Large intestine (tissue), 3 donors: Measurements from ENCODE around the gene DCAF11. TPM values are rescaled to one million over a fixed set of nuclear protein-coding genes. Genes with fewer than 3 reads are reported as not detected.

Experiments
- DNase-seq, 2 donors: peaks; one replicate each; pipeline versions ENCODE4 v3.0.0 to v3.0.0-alpha.2; 2013
- H3K27ac ChIP-seq: one replicate; pipeline ENCODE4 v1.5.1; 2013; ENCODE audit warnings: low read length
- H3K27me3 ChIP-seq: 2 replicates; pipeline ENCODE4 v1.6.1; 2013; ENCODE audit warnings: low read length; ENCODE audit not compliant: control insufficient read depth, insufficient read depth
- H3K36me3 ChIP-seq: 2 replicates; pipeline ENCODE4 v1.6.1; 2013; ENCODE audit warnings: low read length; ENCODE audit not compliant: control insufficient read depth, insufficient read depth
- H3K4me1 ChIP-seq: one replicate; pipeline ENCODE4 v1.6.1; 2013; ENCODE audit warnings: low read length; ENCODE audit not compliant: control insufficient read depth, insufficient read depth
- H3K4me3 ChIP-seq: one replicate; pipeline ENCODE4 v1.5.1; 2013; ENCODE audit warnings: low read length
- H3K9me3 ChIP-seq: one replicate; pipeline ENCODE4 v1.6.1; 2013; ENCODE audit warnings: mild to moderate bottlenecking, low read depth, low read length, moderate library complexity; ENCODE audit not compliant: control insufficient read depth
- WGBS: methylation state at CpG from one replicate; pipeline ENCODE4 v1.1.5; 2013; ENCODE audit warnings: low lambda C conversion rate; ENCODE audit not compliant: insufficient coverage; 5-methylcytosine and 5-hydroxymethylcytosine counted together
- polyA plus RNA-seq: library from polyadenylated mRNA; unstranded; fragments of 120-200 nt; gene quantifications from one replicate; pipeline ENCODE4 v1.2.1, GENCODE V29; 2013

DCAF11 gene
- polyA plus RNA-seq, 1 donor: 98.9 TPM

GRCh38 chr14:24150567-24150966 is 36.0 kb downstream of the DCAF11 start:
- Histone ChIP-seq H3K27ac (no peak overlapping the region), H3K36me3 (peaks cover 58% of the 10 kb centered on the region), H3K9me3 (no peaks in the 10 kb centered on the region), H3K27me3 (no peaks in the 10 kb centered on the region), H3K4me3 (no peak overlapping the region), H3K4me1 (peaks cover 15% of the 10 kb centered on the region)
- no CpG with 5 or more reads among the region's 9 CpGs for WGBS
- DNase-seq: no peak

- H3K4me3 ChIP-seq: no peak overlapping the region
- no peak for DNase-seq
- peaks cover 11% of the 10 kb centered on the region for H3K4me1 ChIP-seq
- WGBS: no CpG with 5 or more reads among the region's 9 CpGs
- H3K36me3 ChIP-seq: peaks cover 62% of the 10 kb centered on the region
- no peak overlapping the region for H3K27ac ChIP-seq
- no peaks in the 10 kb centered on the region for H3K27me3 ChIP-seq
- no peaks in the 10 kb centered on the region for H3K9me3 ChIP-seq
These were observed 36.4 kb downstream of the DCAF11 start for GRCh38 chr14:24150993-24151392.

- no peaks in the 10 kb centered on the region for H3K27me3 ChIP-seq
- H3K9me3 ChIP-seq: no peaks in the 10 kb centered on the region
- peaks cover 66% of the 10 kb centered on the region for H3K36me3 ChIP-seq
- no peak for DNase-seq
- no CpG with 5 or more reads among the region's 16 CpGs for WGBS
- H3K4me1 ChIP-seq: peaks cover 9% of the 10 kb centered on the region
- no peak overlapping the region for H3K4me3 ChIP-seq
- no peak overlapping the region for H3K27ac ChIP-seq
These were observed 37.0 kb downstream of the DCAF11 start for GRCh38 chr14:24151404-24152080.

- no CpG with 5 or more reads among the region's 10 CpGs for WGBS
- Histone ChIP-seq H3K27me3 (no peaks in the 10 kb centered on the region), H3K4me3 (no peak overlapping the region), H3K27ac (no peak overlapping the region), H3K4me1 (peaks cover 4% of the 10 kb centered on the region), H3K9me3 (no peaks in the 10 kb centered on the region), H3K36me3 (peaks cover 76% of the 10 kb centered on the region)
- no peak for DNase-seq
These were observed 40.5 kb downstream of the DCAF11 start for GRCh38 chr14:24155100-24155499.

GRCh38 chr14:24156840-24157239 is 42.3 kb downstream of the DCAF11 start:
- DNase-seq: no peak
- Histone ChIP-seq H3K4me3 (no peak overlapping the region), H3K27ac (no peak overlapping the region), H3K9me3 (no peaks in the 10 kb centered on the region), H3K36me3 (peaks cover 65% of the 10 kb centered on the region), H3K27me3 (no peaks in the 10 kb centered on the region), H3K4me1 (peaks cover 14% of the 10 kb centered on the region)
- WGBS: 100% methylated on average over 1 of the region's 1 CpG

- no CpG with 5 or more reads among the region's 12 CpGs for WGBS
- Histone ChIP-seq H3K27me3 (no peaks in the 10 kb centered on the region), H3K9me3 (no peaks in the 10 kb centered on the region), H3K4me3 (no peak overlapping the region), H3K4me1 (peaks cover 19% of the 10 kb centered on the region), H3K36me3 (peaks cover 63% of the 10 kb centered on the region), H3K27ac (no peak overlapping the region)
- no peak for DNase-seq
These were observed 42.8 kb downstream of the DCAF11 start for GRCh38 chr14:24157331-24157730.

- H3K4me3 ChIP-seq: no peak overlapping the region
- DNase-seq: no peak
- H3K9me3 ChIP-seq: no peaks in the 10 kb centered on the region
- peaks cover 30% of the 10 kb centered on the region for H3K4me1 ChIP-seq
- H3K27ac ChIP-seq: peak overlapping the region; percentile 68
- no CpG with 5 or more reads among the region's 11 CpGs for WGBS
- H3K36me3 ChIP-seq: peaks cover 70% of the 10 kb centered on the region
- H3K27me3 ChIP-seq: no peaks in the 10 kb centered on the region
These were observed 45.4 kb downstream of the DCAF11 start for GRCh38 chr14:24159777-24160498.

- no peak for DNase-seq
- no CpG with 5 or more reads among the region's 4 CpGs for WGBS
- peaks cover 30% of the 10 kb centered on the region for H3K4me1 ChIP-seq
- no peaks in the 10 kb centered on the region for H3K9me3 ChIP-seq
- H3K36me3 ChIP-seq: peaks cover 70% of the 10 kb centered on the region
- H3K27ac ChIP-seq: peak overlapping the region; percentile 68
- no peak overlapping the region for H3K4me3 ChIP-seq
- H3K27me3 ChIP-seq: no peaks in the 10 kb centered on the region
These were observed 45.9 kb downstream of the DCAF11 start for GRCh38 chr14:24160499-24160849.

- H3K27me3 ChIP-seq: no peaks in the 10 kb centered on the region
- H3K27ac ChIP-seq: peak within 1 kb of the TSS; percentile 90
- H3K4me3 ChIP-seq: peak within 1 kb of the TSS; percentile 67
- H3K9me3 ChIP-seq: no peaks in the 10 kb centered on the region
- DNase-seq: peak; percentile 98 to 99
- H3K4me1 ChIP-seq: peaks cover 30% of the 10 kb centered on the region
- no CpG with 5 or more reads among the region's 12 CpGs for WGBS
- peaks cover 71% of the 10 kb centered on the region for H3K36me3 ChIP-seq
These were observed 46.5 kb downstream of the DCAF11 start, which contains the start of gene IRF9 for GRCh38 chr14:24160850-24161804. Gene IRF9 (plus strand): TSS chr14:24161265. CDS start chr14:24162145, 880 bp downstream.

GRCh38 chr14:24162093-24162492 is 47.5 kb downstream of the DCAF11 start:
- H3K27me3 ChIP-seq: no peaks in the 10 kb centered on the region
- DNase-seq: no peak
- H3K9me3 ChIP-seq: no peaks in the 10 kb centered on the region
- H3K4me3 ChIP-seq: peak overlapping the region; percentile 67
- WGBS: no CpG with 5 or more reads among the region's 8 CpGs
- H3K36me3 ChIP-seq: peaks cover 72% of the 10 kb centered on the region
- H3K27ac ChIP-seq: peak overlapping the region; percentile 90
- H3K4me1 ChIP-seq: peaks cover 30% of the 10 kb centered on the region
